RWPE2 (cell line): ENCODE data around the gene NFKB1.

Experiments
- ATAC-seq: fragments of 200-7000 bp; cut with Tn5 transposase; 3 replicates; pipeline ENCODE4 v1.9.1; 2021; ENCODE audit warnings: low read depth
- DNase-seq: peaks from one replicate; pipeline ENCODE4 v3.0.0-alpha.2; 2020; ENCODE audit warnings: low spot score
- H3K27ac ChIP-seq: fragments of 450-650 bp; 2 replicates; pipeline ENCODE4 v1.5.1; 2017; ENCODE audit warnings: mild to moderate bottlenecking; ENCODE audit not compliant: poor library complexity, severe bottlenecking
- H3K27me3 ChIP-seq: fragments of 250-450 bp; sonication (Bioruptor Pico); 2 replicates; pipeline ENCODE4 v1.5.1; 2021; ENCODE audit warnings: mild to moderate bottlenecking, moderate library complexity; ENCODE audit not compliant: insufficient read depth, poor library complexity, severe bottlenecking
- H3K36me3 ChIP-seq: fragments of 250-450 bp; sonication (Bioruptor Pico); 2 replicates; pipeline ENCODE4 v1.5.1; 2020; ENCODE audit warnings: low read depth, mild to moderate bottlenecking, moderate library complexity
- H3K4me1 ChIP-seq: fragments of 250-450 bp; sonication (Bioruptor Pico); 2 replicates; pipeline ENCODE4 v1.5.1; 2021; ENCODE audit warnings: mild to moderate bottlenecking, moderate library complexity; ENCODE audit not compliant: insufficient read depth, poor library complexity, severe bottlenecking
- H3K4me3 ChIP-seq: fragments of 250-450 bp; sonication (Bioruptor Pico); 2 replicates; pipeline ENCODE4 v1.5.1; 2021; ENCODE audit warnings: mild to moderate bottlenecking, moderate library complexity; ENCODE audit not compliant: severe bottlenecking
- H3K9me3 ChIP-seq: fragments of 250-450 bp; sonication (Bioruptor Pico); 2 replicates; pipeline ENCODE4 v1.5.1; 2021; ENCODE audit warnings: mild to moderate bottlenecking, moderate library complexity; ENCODE audit not compliant: severe bottlenecking
- TF ChIP-seq, protein P1 (sequence below): fragments of 450-650 bp; IDR thresholded peaks from one replicate; pipeline ENCODE4 v1.5.1; 2017; ENCODE audit warnings: mild to moderate bottlenecking, moderate library complexity; ENCODE audit not compliant: poor library complexity, severe bottlenecking

Gene NFKB1

DNA sequence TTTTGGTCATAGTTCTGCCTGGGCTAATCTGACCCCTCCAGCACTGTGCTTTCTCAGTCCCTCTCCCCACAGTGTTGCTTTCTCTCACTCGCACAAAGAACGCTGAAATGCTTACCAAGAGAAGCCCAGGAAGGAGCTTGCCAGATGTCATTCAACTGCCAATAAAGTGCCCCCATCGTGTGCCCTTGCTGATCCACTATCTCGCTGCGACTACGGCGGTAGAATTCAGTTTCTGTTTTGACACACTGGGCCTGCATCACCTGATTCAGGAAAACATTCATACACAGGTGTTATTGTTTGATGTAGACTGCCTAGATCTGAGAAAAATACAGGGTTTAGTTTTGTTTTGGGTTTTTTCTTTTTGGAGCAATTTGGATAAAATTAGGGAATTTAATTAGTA is 138.4 kb downstream of the NFKB1 start:
- peaks cover 11% of the 10 kb centered on the region for H3K4me1 ChIP-seq
- H3K27me3 ChIP-seq = no peaks in the 10 kb centered on the region
- ATAC-seq = no peak
- TF ChIP-seq, protein P1, sequence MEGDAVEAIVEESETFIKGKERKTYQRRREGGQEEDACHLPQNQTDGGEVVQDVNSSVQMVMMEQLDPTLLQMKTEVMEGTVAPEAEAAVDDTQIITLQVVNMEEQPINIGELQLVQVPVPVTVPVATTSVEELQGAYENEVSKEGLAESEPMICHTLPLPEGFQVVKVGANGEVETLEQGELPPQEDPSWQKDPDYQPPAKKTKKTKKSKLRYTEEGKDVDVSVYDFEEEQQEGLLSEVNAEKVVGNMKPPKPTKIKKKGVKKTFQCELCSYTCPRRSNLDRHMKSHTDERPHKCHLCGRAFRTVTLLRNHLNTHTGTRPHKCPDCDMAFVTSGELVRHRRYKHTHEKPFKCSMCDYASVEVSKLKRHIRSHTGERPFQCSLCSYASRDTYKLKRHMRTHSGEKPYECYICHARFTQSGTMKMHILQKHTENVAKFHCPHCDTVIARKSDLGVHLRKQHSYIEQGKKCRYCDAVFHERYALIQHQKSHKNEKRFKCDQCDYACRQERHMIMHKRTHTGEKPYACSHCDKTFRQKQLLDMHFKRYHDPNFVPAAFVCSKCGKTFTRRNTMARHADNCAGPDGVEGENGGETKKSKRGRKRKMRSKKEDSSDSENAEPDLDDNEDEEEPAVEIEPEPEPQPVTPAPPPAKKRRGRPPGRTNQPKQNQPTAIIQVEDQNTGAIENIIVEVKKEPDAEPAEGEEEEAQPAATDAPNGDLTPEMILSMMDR = no peak
- no peak overlapping the region for H3K4me3 ChIP-seq
- DNase-seq = no peak
- peaks cover 22% of the 10 kb centered on the region for H3K36me3 ChIP-seq
- H3K9me3 ChIP-seq = no peaks in the 10 kb centered on the region
- H3K27ac ChIP-seq = no peak overlapping the region

DNA sequence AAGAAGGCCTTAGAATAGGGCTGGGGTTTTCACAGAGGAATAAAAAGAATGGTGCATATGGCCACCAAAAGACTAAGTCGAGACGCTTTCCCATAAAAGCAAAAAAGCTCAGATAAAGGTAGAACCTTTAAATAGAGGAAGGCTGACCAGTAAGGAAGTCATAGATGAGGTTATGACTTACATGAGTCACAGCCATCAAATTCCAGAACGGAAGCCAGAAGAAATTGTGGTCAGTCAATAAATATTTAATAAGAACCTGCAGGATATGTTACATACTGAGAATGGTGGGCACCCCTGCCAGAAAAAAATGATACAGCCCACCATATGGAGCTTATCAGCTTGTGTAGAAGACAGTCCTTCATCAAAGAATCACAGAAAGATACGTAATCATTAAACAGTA is 139.5 kb downstream of the NFKB1 start:
- H3K4me3 ChIP-seq = no peak overlapping the region
- peak overlapping the region; percentile 45 for H3K27ac ChIP-seq
- TF ChIP-seq, protein P1 = no peak
- no peaks in the 10 kb centered on the region for H3K9me3 ChIP-seq
- ATAC-seq = peak; percentile 79
- no peaks in the 10 kb centered on the region for H3K27me3 ChIP-seq
- peaks cover 17% of the 10 kb centered on the region for H3K36me3 ChIP-seq
- no peak for DNase-seq
- peaks cover 11% of the 10 kb centered on the region for H3K4me1 ChIP-seq

DNA sequence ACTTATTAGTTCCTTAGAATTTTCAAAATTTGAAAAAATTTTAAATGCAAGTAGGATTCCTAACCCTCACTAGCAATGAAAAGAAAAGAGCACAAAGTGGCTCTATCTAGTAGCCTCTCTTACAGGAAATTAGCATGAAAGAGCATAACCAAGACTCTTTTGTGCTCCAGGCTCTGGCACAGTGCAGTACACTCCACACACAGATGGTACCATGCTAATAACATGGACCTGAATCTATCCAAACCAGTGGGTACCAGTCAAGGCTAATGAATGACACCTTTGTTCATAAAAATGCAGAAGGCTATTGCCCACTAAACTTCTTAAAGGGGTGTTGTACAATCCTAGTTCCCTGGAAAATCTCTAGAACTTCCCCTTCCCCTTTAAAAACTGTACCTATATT is 140.6 kb downstream of the NFKB1 start:
- ATAC-seq = no peak
- Histone ChIP-seq H3K4me3 (no peak overlapping the region), H3K27ac (no peak overlapping the region), H3K36me3 (peaks cover 18% of the 10 kb centered on the region), H3K4me1 (peaks cover 11% of the 10 kb centered on the region), H3K27me3 (no peaks in the 10 kb centered on the region), H3K9me3 (no peaks in the 10 kb centered on the region)
- TF ChIP-seq, protein P1 = no peak
- no peak for DNase-seq

DNA sequence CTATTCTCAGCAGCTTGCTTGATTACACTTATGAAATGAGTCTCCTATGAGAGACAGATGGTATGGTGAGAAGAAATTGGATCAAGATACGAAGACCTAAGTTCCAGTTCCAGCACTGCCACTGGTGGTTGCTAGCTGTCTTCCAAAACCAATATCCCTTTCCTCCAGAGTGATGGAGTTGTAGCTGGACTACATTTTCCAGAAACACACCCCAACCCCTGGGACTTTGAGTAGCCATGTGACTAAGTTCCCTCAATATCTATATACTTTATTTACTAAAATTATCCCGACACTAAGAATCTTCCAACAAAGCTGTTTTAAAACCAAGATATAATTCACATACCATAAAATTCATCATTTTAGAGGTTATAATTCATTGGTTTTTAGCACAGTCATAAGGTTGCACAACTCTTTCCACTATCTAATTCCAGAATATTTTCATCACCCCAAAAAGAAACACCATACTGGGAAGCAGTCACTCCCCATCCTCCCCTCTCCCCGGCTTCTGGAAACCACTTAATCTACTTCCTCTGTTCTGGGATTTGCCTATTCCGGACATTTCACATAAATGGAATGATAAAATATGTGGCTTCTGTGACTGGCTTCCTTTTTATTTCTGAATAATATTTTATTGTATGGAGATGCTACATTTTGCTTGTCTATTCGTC is 141.6 kb downstream of the NFKB1 start:
- Histone ChIP-seq H3K36me3 (peaks cover 15% of the 10 kb centered on the region), H3K27ac (no peak overlapping the region), H3K9me3 (no peaks in the 10 kb centered on the region), H3K27me3 (no peaks in the 10 kb centered on the region), H3K4me1 (peaks cover 11% of the 10 kb centered on the region), H3K4me3 (no peak overlapping the region)
- TF ChIP-seq, protein P1 = no peak
- ATAC-seq = no peak
- DNase-seq = no peak

DNA sequence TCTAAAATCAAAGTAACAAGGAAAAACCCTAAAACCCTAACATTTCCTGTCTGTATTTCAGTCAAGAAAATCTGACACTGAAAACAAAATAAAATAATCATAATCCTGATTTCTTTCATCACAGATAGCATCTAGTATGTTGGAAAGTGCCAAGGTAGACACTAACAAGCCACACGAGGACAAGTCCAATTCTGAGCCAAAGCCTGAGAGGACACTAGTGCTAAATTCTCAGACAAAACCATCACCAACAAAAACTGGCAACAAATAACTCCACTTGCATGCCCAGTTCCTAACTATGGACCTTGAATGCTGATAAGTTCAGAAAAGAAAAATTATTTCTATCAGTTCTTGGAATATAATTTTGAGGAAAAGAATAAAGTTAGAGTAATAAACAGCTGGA is 146.0 kb downstream of the NFKB1 start:
- DNase-seq (no peak), ATAC-seq (no peak)
- Histone ChIP-seq H3K9me3 (no peaks in the 10 kb centered on the region), H3K27ac (no peak overlapping the region), H3K36me3 (peaks cover 22% of the 10 kb centered on the region), H3K27me3 (no peaks in the 10 kb centered on the region), H3K4me1 (no peaks in the 10 kb centered on the region), H3K4me3 (no peak overlapping the region)
- TF ChIP-seq, protein P1 = no peak
